ENCODE measurements around the gene ARHGAP23.

DNA sequence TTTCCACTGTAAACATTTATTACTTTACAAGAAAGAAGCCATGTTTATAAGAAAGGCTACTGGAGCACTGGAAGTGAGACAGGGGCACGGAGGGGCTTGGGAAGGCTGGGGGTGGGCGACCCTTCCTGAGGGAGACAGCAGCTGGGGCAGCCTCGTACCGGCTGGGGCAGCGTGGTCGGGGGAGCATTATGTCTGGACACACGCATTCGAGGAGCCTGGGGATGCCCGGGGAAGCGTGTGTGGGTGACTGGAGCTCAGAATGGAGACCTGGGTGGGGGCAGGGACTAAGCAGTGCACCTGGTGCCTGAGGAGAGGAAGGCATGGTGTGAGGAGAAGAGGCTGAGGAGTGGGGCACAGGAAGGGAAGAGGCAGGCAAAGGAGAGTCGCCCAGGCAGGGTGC is 113.0 kb downstream of the ARHGAP23 start:
- TF ChIP-seq, protein P1, sequence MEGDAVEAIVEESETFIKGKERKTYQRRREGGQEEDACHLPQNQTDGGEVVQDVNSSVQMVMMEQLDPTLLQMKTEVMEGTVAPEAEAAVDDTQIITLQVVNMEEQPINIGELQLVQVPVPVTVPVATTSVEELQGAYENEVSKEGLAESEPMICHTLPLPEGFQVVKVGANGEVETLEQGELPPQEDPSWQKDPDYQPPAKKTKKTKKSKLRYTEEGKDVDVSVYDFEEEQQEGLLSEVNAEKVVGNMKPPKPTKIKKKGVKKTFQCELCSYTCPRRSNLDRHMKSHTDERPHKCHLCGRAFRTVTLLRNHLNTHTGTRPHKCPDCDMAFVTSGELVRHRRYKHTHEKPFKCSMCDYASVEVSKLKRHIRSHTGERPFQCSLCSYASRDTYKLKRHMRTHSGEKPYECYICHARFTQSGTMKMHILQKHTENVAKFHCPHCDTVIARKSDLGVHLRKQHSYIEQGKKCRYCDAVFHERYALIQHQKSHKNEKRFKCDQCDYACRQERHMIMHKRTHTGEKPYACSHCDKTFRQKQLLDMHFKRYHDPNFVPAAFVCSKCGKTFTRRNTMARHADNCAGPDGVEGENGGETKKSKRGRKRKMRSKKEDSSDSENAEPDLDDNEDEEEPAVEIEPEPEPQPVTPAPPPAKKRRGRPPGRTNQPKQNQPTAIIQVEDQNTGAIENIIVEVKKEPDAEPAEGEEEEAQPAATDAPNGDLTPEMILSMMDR (IDR thresholded peaks at IDR 0.05) = no peak
- TF ChIP-seq POLR2AphosphoS5 (IDR thresholded peaks at IDR 0.05) = no peak

All from prostate gland (tissue), 2 donors.